ENCODE data around the gene MYLK4.
"Not testable (repeated sequence)": the region's sequence is repeated elsewhere in the genome, so short reads cannot be mapped to it uniquely, and the experiment has no call there.

- not testable (repeated sequence) for TF ChIP-seq CTCF (IDR thresholded peaks at IDR 0.05; ENCODE audit: low read depth, low read length, poor library complexity, severe bottlenecking); EZH2phosphoT487 (IDR thresholded peaks at IDR 0.05; ENCODE audit: borderline replicate concordance, low read length)
These were observed 12.1 kb upstream of the MYLK4 start for GRCh38 chr6:2762868-2763267.
